Neural progenitor cell (in vitro differentiated cells): ENCODE measurements around the gene UMAD1. TPM values are rescaled to one million over a fixed set of nuclear protein-coding genes. Genes with fewer than 3 reads are reported as not detected.

ENCODE experiments used
- DNase-seq: peaks from one replicate; pipeline ENCODE4 v3.0.0-alpha.2; 2016; ENCODE audit warnings: low spot score
- H2AFZ ChIP-seq: fragments of 200-600 bp; sonication (generic); replicated peaks from 2 replicates; pipeline ENCODE4 v1.6.1; 2016; ENCODE audit warnings: antibody characterized with exemption
- H3F3A ChIP-seq: fragments of 200-600 bp; sonication (generic); 2 replicates; pipeline ENCODE4 v1.6.1; 2016; ENCODE audit warnings: antibody characterized with exemption, low read depth
- H3K27ac ChIP-seq: fragments of 200-600 bp; sonication (generic); 2 replicates; pipeline ENCODE4 v1.5.1; 2016; ENCODE audit warnings: mild to moderate bottlenecking
- H3K27me3 ChIP-seq: fragments of 200-600 bp; sonication (generic); 2 replicates; pipeline ENCODE4 v1.6.1; 2016; ENCODE audit warnings: mild to moderate bottlenecking, moderate library complexity
- H3K36me3 ChIP-seq: fragments of 200-600 bp; sonication (generic); 2 replicates; pipeline ENCODE4 v1.5.1; 2016
- H3K4me1 ChIP-seq: fragments of 200-600 bp; sonication (generic); 2 replicates; pipeline ENCODE4 v1.6.1; 2016; ENCODE audit warnings: mixed run types
- H3K4me2 ChIP-seq: fragments of 200-600 bp; sonication (generic); 2 replicates; pipeline ENCODE4 v1.6.1; 2016
- H3K4me3 ChIP-seq: fragments of 200-600 bp; sonication (generic); 2 replicates; pipeline ENCODE4 v1.5.1; 2016
- H3K79me2 ChIP-seq: fragments of 200-600 bp; sonication (generic); 2 replicates; pipeline ENCODE4 v1.6.1; 2016; ENCODE audit warnings: low read depth
- H3K9ac ChIP-seq: fragments of 200-600 bp; sonication (generic); 2 replicates; pipeline ENCODE4 v1.6.1; 2016
- H3K9me3 ChIP-seq: fragments of 200-600 bp; sonication (generic); 2 replicates; pipeline ENCODE4 v1.5.1; 2016; ENCODE audit warnings: low read depth
- H4K20me1 ChIP-seq: fragments of 200-600 bp; sonication (generic); 2 replicates; pipeline ENCODE4 v1.6.1; 2016; ENCODE audit warnings: low read depth
- H3K27ac Mint-ChIP-seq: 3 replicates; pipeline ENCODE4 v1.8.0; 2021; ENCODE audit warnings: mixed read lengths
- H3K27me3 Mint-ChIP-seq: 2 replicates; pipeline ENCODE4 v1.8.0; 2022; ENCODE audit warnings: low read depth, mild to moderate bottlenecking, inconsistent platforms, moderate library complexity, mixed read lengths; ENCODE audit not compliant: insufficient read depth
- H3K36me3 Mint-ChIP-seq: 3 replicates; pipeline ENCODE4 v1.8.0; 2021; ENCODE audit warnings: mixed read lengths
- H3K4me1 Mint-ChIP-seq: 3 replicates; pipeline ENCODE4 v1.8.0; 2021; ENCODE audit warnings: mixed read lengths
- H3K4me3 Mint-ChIP-seq: 3 replicates; pipeline ENCODE4 v1.8.0; 2021; ENCODE audit warnings: mild to moderate bottlenecking, moderate library complexity, mixed read lengths
- H3K9me3 Mint-ChIP-seq: 3 replicates; pipeline ENCODE4 v1.8.0; 2020; ENCODE audit warnings: mixed read lengths
- CTCF ChIP-seq: fragments of 200-600 bp; sonication (generic); IDR thresholded peaks from 2 replicates; pipeline ENCODE4 v1.5.1; 2017; ENCODE audit warnings: antibody characterized with exemption, mild to moderate bottlenecking
- EZH2 ChIP-seq: fragments of 200-600 bp; sonication (generic); IDR thresholded peaks from 2 replicates; pipeline ENCODE4 v1.6.1; 2017; ENCODE audit warnings: antibody characterized with exemption, mild to moderate bottlenecking, moderate library complexity
- EZH2phosphoT487 ChIP-seq: fragments of 200-600 bp; sonication (generic); IDR thresholded peaks from 2 replicates; pipeline ENCODE4 v1.6.1; 2017; ENCODE audit warnings: antibody characterized with exemption
- total RNA-seq: library from RNA; depleted of rRNA; stranded (reverse); fragments of >200 nt; gene quantifications from 2 replicates; pipeline ENCODE4 v1.2.3, GENCODE V29; 2015; ENCODE audit warnings: low replicate concordance

Gene UMAD1
- total RNA-seq, 1 donor from 2014 or later: 23.0 TPM

- TF ChIP-seq EZH2phosphoT487 (no peak), CTCF (no peak), EZH2 (no peak)
- Mint-ChIP-seq H3K27ac (no peak overlapping the region), H3K27me3 (no peaks in the 10 kb centered on the region), H3K9me3 (no peaks in the 10 kb centered on the region), H3K4me1 (peaks cover 6% of the 10 kb centered on the region), H3K4me3 (no peak overlapping the region), H3K36me3 (no peaks in the 10 kb centered on the region)
- no peak overlapping the region for H3K27ac ChIP-seq
- H3K4me1 ChIP-seq: peaks cover 14% of the 10 kb centered on the region
- DNase-seq: no peak
- no peaks in the 10 kb centered on the region for H3F3A ChIP-seq
- no peak overlapping the region for H3K9ac ChIP-seq
- no peak overlapping the region for H2AFZ ChIP-seq
- no peak overlapping the region for H3K4me2 ChIP-seq
- no peaks in the 10 kb centered on the region for H3K36me3 ChIP-seq
- H4K20me1 ChIP-seq: no peaks in the 10 kb centered on the region
- no peak overlapping the region for H3K4me3 ChIP-seq
- H3K79me2 ChIP-seq: no peaks in the 10 kb centered on the region
- H3K9me3 ChIP-seq: no peaks in the 10 kb centered on the region
- H3K27me3 ChIP-seq: no peaks in the 10 kb centered on the region
Measured at GRCh38 chr7:7783001-7783400, 142.4 kb downstream of the UMAD1 start.

- H3K9me3 ChIP-seq: no peaks in the 10 kb centered on the region
- H3K27me3 Mint-ChIP-seq: no peaks in the 10 kb centered on the region
Measured at GRCh38 chr7:7785344-7785973, 144.9 kb downstream of the UMAD1 start.

DNA sequence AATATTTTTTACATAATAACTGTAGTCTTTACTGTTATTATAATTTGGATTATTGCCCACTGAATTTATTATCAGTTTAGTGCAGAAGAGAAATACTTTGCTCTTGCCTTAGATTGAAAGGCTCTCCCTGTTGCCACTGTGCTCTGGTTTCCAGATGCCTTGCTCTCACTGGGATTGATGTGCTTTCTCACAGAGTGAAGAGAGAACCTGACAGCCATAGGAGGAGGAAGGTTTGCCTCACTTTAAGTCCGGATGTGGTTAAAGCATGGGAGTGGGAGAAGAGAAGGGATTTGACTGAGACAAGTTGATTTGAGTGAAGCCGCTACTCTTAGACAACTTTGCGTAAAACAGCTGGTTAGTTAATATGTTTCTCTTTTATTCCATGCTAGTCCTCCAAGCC lies 146.0 kb downstream of the UMAD1 start:
- Histone ChIP-seq H3K9me3 (no peaks in the 10 kb centered on the region), H3K4me3 (no peak overlapping the region), H3K36me3 (no peaks in the 10 kb centered on the region), H3K4me2 (no peak overlapping the region), H3K27ac (peak overlapping the region; percentile 23), H3K27me3 (no peaks in the 10 kb centered on the region), H3F3A (no peaks in the 10 kb centered on the region), H3K4me1 (peaks cover 17% of the 10 kb centered on the region), H2AFZ (no peak overlapping the region), H4K20me1 (no peaks in the 10 kb centered on the region), H3K79me2 (no peaks in the 10 kb centered on the region), H3K9ac (no peak overlapping the region)
- H3K9me3 Mint-ChIP-seq: no peaks in the 10 kb centered on the region
- H3K4me1 Mint-ChIP-seq: peaks cover 8% of the 10 kb centered on the region
- no peak overlapping the region for H3K4me3 Mint-ChIP-seq
- no peak for DNase-seq
- H3K36me3 Mint-ChIP-seq: no peaks in the 10 kb centered on the region
- peak overlapping the region; percentile 69 for H3K27ac Mint-ChIP-seq
- TF ChIP-seq EZH2 (no peak), CTCF (no peak), EZH2phosphoT487 (no peak)
- peaks cover 2% of the 10 kb centered on the region for H3K27me3 Mint-ChIP-seq

More at GRCh38 chr7:7785344-7785973, 144.9 kb downstream of the UMAD1 start:
- TF ChIP-seq EZH2 (no peak), CTCF (no peak), EZH2phosphoT487 (no peak)
- H2AFZ ChIP-seq: no peak overlapping the region
- H3K36me3 ChIP-seq: no peaks in the 10 kb centered on the region
- H3F3A ChIP-seq: no peaks in the 10 kb centered on the region
- DNase-seq: no peak
- H3K79me2 ChIP-seq: no peaks in the 10 kb centered on the region
- no peak overlapping the region for H3K27ac ChIP-seq
- H3K4me2 ChIP-seq: no peak overlapping the region
- peaks cover 14% of the 10 kb centered on the region for H3K4me1 ChIP-seq
- no peaks in the 10 kb centered on the region for H4K20me1 ChIP-seq
- no peak overlapping the region for H3K4me3 ChIP-seq
- H3K4me1 Mint-ChIP-seq: peaks cover 8% of the 10 kb centered on the region
- H3K36me3 Mint-ChIP-seq: no peaks in the 10 kb centered on the region
- no peak overlapping the region for H3K9ac ChIP-seq
- no peak overlapping the region for H3K27ac Mint-ChIP-seq
- H3K9me3 Mint-ChIP-seq: no peaks in the 10 kb centered on the region
- H3K27me3 ChIP-seq: no peaks in the 10 kb centered on the region
- H3K4me3 Mint-ChIP-seq: no peak overlapping the region
